ENCODE results near the gene LENG1.

GRCh38 chr19:54147676-54148075, 11.8 kb downstream of the LENG1 start:
- TF ChIP-seq SP1 (IDR thresholded peaks at IDR 0.05; ENCODE audit: low read depth) (no peak), CTCF (IDR thresholded peaks at IDR 0.05 in 2 of 3, conservative IDR thresholded peaks at IDR 0.05 in 1 of 3; ENCODE audit: borderline replicate concordance in 1 of 3, insufficient read depth in 1 of 3, low read depth in 2 of 3, low read length in 2 of 3) (no peak)

Measured in HCT116 (cell line).